ENCODE results near the gene TAS2R43. TPM values are rescaled to one million over a fixed set of nuclear protein-coding genes. Genes with fewer than 3 reads are reported as not detected.
"Not testable (repeated sequence)": the region's sequence is repeated elsewhere in the genome, so short reads cannot be mapped to it uniquely, and the experiment has no call there.

The TAS2R43 gene
- total and polyA plus RNA-seq, 4 donors = 0.42 to 10.8 (median 2.0) TPM

- Histone ChIP-seq H3K9me3 (ENCODE audit: control insufficient read depth, insufficient read depth, low read length) (no peaks in the 10 kb centered on the region), H3K27ac (ENCODE audit: low read depth, low read length) (no peak overlapping the region), H3K4me3 (ENCODE audit: low read depth, low read length) (no peak overlapping the region), H3K36me3 (ENCODE audit: control insufficient read depth, insufficient read depth, low read length) (no peaks in the 10 kb centered on the region), H3K4me1 (ENCODE audit: control insufficient read depth, insufficient read depth, low read length) (no peaks in the 10 kb centered on the region), H3K27me3 (ENCODE audit: control insufficient read depth, insufficient read depth, low read length) (no peaks in the 10 kb centered on the region)
- no peak for DNase-seq (ENCODE audit: low read depth in 4 of 6, low spot score in 6 of 6)
- no CpG with 5 or more reads among the region's 1 CpG for WGBS (ENCODE audit: insufficient coverage)
Measured at GRCh38 chr12:11107719-11108118, 15.6 kb upstream of the TAS2R43 start.

- H3K27ac ChIP-seq (ENCODE audit: low read depth, low read length) = no peak overlapping the region
- H3K4me1 ChIP-seq (ENCODE audit: control insufficient read depth, insufficient read depth, low read length) = no peaks in the 10 kb centered on the region
- H3K4me3 ChIP-seq (ENCODE audit: low read depth, low read length) = no peak overlapping the region
- H3K36me3 ChIP-seq (ENCODE audit: control insufficient read depth, insufficient read depth, low read length) = no peaks in the 10 kb centered on the region
- no peaks in the 10 kb centered on the region for H3K9me3 ChIP-seq (ENCODE audit: control insufficient read depth, insufficient read depth, low read length)
- no peaks in the 10 kb centered on the region for H3K27me3 ChIP-seq (ENCODE audit: control insufficient read depth, insufficient read depth, low read length)
- DNase-seq (ENCODE audit: low read depth in 4 of 6, low spot score in 6 of 6) = no peak
- no CpG with 5 or more reads among the region's 2 CpGs for WGBS (ENCODE audit: insufficient coverage)
Measured at GRCh38 chr12:11106288-11106687, 14.2 kb upstream of the TAS2R43 start.

GRCh38 chr12:11105546-11105945, 13.4 kb upstream of the TAS2R43 start:
- Histone ChIP-seq H3K36me3 (ENCODE audit: control insufficient read depth, insufficient read depth, low read length) (no peaks in the 10 kb centered on the region), H3K4me3 (ENCODE audit: low read depth, low read length) (no peak overlapping the region), H3K4me1 (ENCODE audit: control insufficient read depth, insufficient read depth, low read length) (no peaks in the 10 kb centered on the region), H3K27ac (ENCODE audit: low read depth, low read length) (no peak overlapping the region), H3K27me3 (ENCODE audit: control insufficient read depth, insufficient read depth, low read length) (no peaks in the 10 kb centered on the region), H3K9me3 (ENCODE audit: control insufficient read depth, insufficient read depth, low read length) (no peaks in the 10 kb centered on the region)
- DNase-seq (ENCODE audit: low read depth in 4 of 6, low spot score in 6 of 6) = no peak
- WGBS (ENCODE audit: insufficient coverage) = no CpG with 5 or more reads among the region's 2 CpGs

GRCh38 chr12:11094910-11095309, 2.8 kb upstream of the TAS2R43 start:
- WGBS (ENCODE audit: insufficient coverage) = no CpG with 5 or more reads among the region's 2 CpGs
- DNase-seq (ENCODE audit: low read depth in 4 of 6, low spot score in 6 of 6); H3K27me3 ChIP-seq (ENCODE audit: control insufficient read depth, insufficient read depth, low read length); H3K36me3 ChIP-seq (ENCODE audit: control insufficient read depth, insufficient read depth, low read length); H3K27ac ChIP-seq (ENCODE audit: low read depth, low read length); H3K4me3 ChIP-seq (ENCODE audit: low read depth, low read length); H3K9me3 ChIP-seq (ENCODE audit: control insufficient read depth, insufficient read depth, low read length); H3K4me1 ChIP-seq (ENCODE audit: control insufficient read depth, insufficient read depth, low read length): not testable (repeated sequence)

- no peak for DNase-seq (ENCODE audit: low read depth in 4 of 6, low spot score in 6 of 6)
- WGBS (ENCODE audit: insufficient coverage) = 87% methylated on average over 4 of the region's 5 CpGs
- no peaks in the 10 kb centered on the region for H3K36me3 ChIP-seq (ENCODE audit: control insufficient read depth, insufficient read depth, low read length)
- no peak overlapping the region for H3K27ac ChIP-seq (ENCODE audit: low read depth, low read length)
- no peaks in the 10 kb centered on the region for H3K4me1 ChIP-seq (ENCODE audit: control insufficient read depth, insufficient read depth, low read length)
- no peaks in the 10 kb centered on the region for H3K27me3 ChIP-seq (ENCODE audit: control insufficient read depth, insufficient read depth, low read length)
- H3K9me3 ChIP-seq (ENCODE audit: control insufficient read depth, insufficient read depth, low read length) = no peaks in the 10 kb centered on the region
- no peak overlapping the region for H3K4me3 ChIP-seq (ENCODE audit: low read depth, low read length)
Measured at GRCh38 chr12:11089246-11089645, 2.9 kb downstream of the TAS2R43 start.

GRCh38 chr12:11085419-11085818, 6.7 kb downstream of the TAS2R43 start:
- no peak overlapping the region for H3K27ac ChIP-seq (ENCODE audit: low read depth, low read length)
- no peak for DNase-seq (ENCODE audit: low read depth in 4 of 6, low spot score in 6 of 6)
- no peak overlapping the region for H3K4me3 ChIP-seq (ENCODE audit: low read depth, low read length)
- no peaks in the 10 kb centered on the region for H3K4me1 ChIP-seq (ENCODE audit: control insufficient read depth, insufficient read depth, low read length)
- no CpG with 5 or more reads among the region's 3 CpGs for WGBS (ENCODE audit: insufficient coverage)
- no peaks in the 10 kb centered on the region for H3K9me3 ChIP-seq (ENCODE audit: control insufficient read depth, insufficient read depth, low read length)
- H3K36me3 ChIP-seq (ENCODE audit: control insufficient read depth, insufficient read depth, low read length) = no peaks in the 10 kb centered on the region
- no peaks in the 10 kb centered on the region for H3K27me3 ChIP-seq (ENCODE audit: control insufficient read depth, insufficient read depth, low read length)

- no peaks in the 10 kb centered on the region for H3K9me3 ChIP-seq (ENCODE audit: control insufficient read depth, insufficient read depth, low read length)
- no peaks in the 10 kb centered on the region for H3K4me1 ChIP-seq (ENCODE audit: control insufficient read depth, insufficient read depth, low read length)
- H3K27ac ChIP-seq (ENCODE audit: low read depth, low read length) = no peak overlapping the region
- no peaks in the 10 kb centered on the region for H3K27me3 ChIP-seq (ENCODE audit: control insufficient read depth, insufficient read depth, low read length)
- no peak overlapping the region for H3K4me3 ChIP-seq (ENCODE audit: low read depth, low read length)
- no CpG with 5 or more reads among the region's 2 CpGs for WGBS (ENCODE audit: insufficient coverage)
- no peaks in the 10 kb centered on the region for H3K36me3 ChIP-seq (ENCODE audit: control insufficient read depth, insufficient read depth, low read length)
- DNase-seq (ENCODE audit: low read depth in 4 of 6, low spot score in 6 of 6) = no peak
Measured at GRCh38 chr12:11081987-11082386, 10.1 kb downstream of the TAS2R43 start.

GRCh38 chr12:11078246-11078645, 13.9 kb downstream of the TAS2R43 start:
- Histone ChIP-seq H3K9me3 (ENCODE audit: control insufficient read depth, insufficient read depth, low read length) (no peaks in the 10 kb centered on the region), H3K4me3 (ENCODE audit: low read depth, low read length) (no peak overlapping the region), H3K27me3 (ENCODE audit: control insufficient read depth, insufficient read depth, low read length) (no peaks in the 10 kb centered on the region), H3K4me1 (ENCODE audit: control insufficient read depth, insufficient read depth, low read length) (no peaks in the 10 kb centered on the region), H3K27ac (ENCODE audit: low read depth, low read length) (no peak overlapping the region), H3K36me3 (ENCODE audit: control insufficient read depth, insufficient read depth, low read length) (no peaks in the 10 kb centered on the region)
- 100% methylated on average over 1 of the region's 1 CpG for WGBS (ENCODE audit: insufficient coverage)
- no peak for DNase-seq (ENCODE audit: low read depth in 4 of 6, low spot score in 6 of 6)

- Histone ChIP-seq H3K27me3 (ENCODE audit: control insufficient read depth, insufficient read depth, low read length) (no peaks in the 10 kb centered on the region), H3K4me1 (ENCODE audit: control insufficient read depth, insufficient read depth, low read length) (no peaks in the 10 kb centered on the region), H3K9me3 (ENCODE audit: control insufficient read depth, insufficient read depth, low read length) (no peaks in the 10 kb centered on the region), H3K27ac (ENCODE audit: low read depth, low read length) (no peak overlapping the region), H3K4me3 (ENCODE audit: low read depth, low read length) (no peak overlapping the region), H3K36me3 (ENCODE audit: control insufficient read depth, insufficient read depth, low read length) (no peaks in the 10 kb centered on the region)
- no peak for DNase-seq (ENCODE audit: low read depth in 4 of 6, low spot score in 6 of 6)
- WGBS (ENCODE audit: insufficient coverage) = 100% methylated on average over 1 of the region's 3 CpGs
Measured at GRCh38 chr12:11075642-11076041, 16.5 kb downstream of the TAS2R43 start.

GRCh38 chr12:11071414-11071813, 20.7 kb downstream of the TAS2R43 start:
- 92% methylated on average over 4 of the region's 4 CpGs for WGBS (ENCODE audit: insufficient coverage)
- H3K36me3 ChIP-seq (ENCODE audit: control insufficient read depth, insufficient read depth, low read length) = no peaks in the 10 kb centered on the region

More at GRCh38 chr12:11071414-11071813, 20.7 kb downstream of the TAS2R43 start:
- no peak for DNase-seq (ENCODE audit: low read depth in 4 of 6, low spot score in 6 of 6)
- H3K27ac ChIP-seq (ENCODE audit: low read depth, low read length) = no peak overlapping the region
- no peaks in the 10 kb centered on the region for H3K27me3 ChIP-seq (ENCODE audit: control insufficient read depth, insufficient read depth, low read length)
- H3K9me3 ChIP-seq (ENCODE audit: control insufficient read depth, insufficient read depth, low read length) = no peaks in the 10 kb centered on the region
- H3K4me3 ChIP-seq (ENCODE audit: low read depth, low read length) = no peak overlapping the region
- H3K4me1 ChIP-seq (ENCODE audit: control insufficient read depth, insufficient read depth, low read length) = no peaks in the 10 kb centered on the region

Measured in spinal cord (tissue), 10 donors.